Liver (tissue), 9 donors: ENCODE data around the gene NTN3. TPM values are rescaled to one million over a fixed set of nuclear protein-coding genes. Genes with fewer than 3 reads are reported as not detected.
A peak's percentile ranks its signal among the peaks of the same experiment; 100 is the strongest.

Experiments used
- DNase-seq: peaks from one replicate; pipeline ENCODE4 v3.0.0-alpha.2; 2017; ENCODE audit warnings: low spot score
- H3K27ac ChIP-seq, 2 donors: one replicate each; pipeline ENCODE4 v1.7.0; 2013; ENCODE audit warnings: inconsistent platforms in 2 of 2, low read length in 2 of 2, control low read depth in 1 of 2, low read depth in 1 of 2, mild to moderate bottlenecking in 1 of 2
- H3K27me3 ChIP-seq, 4 donors: one replicate each; pipeline versions ENCODE4 v1.6.1 to v1.7.0; 2013; ENCODE audit warnings: low read length in 3 of 4, inconsistent platforms in 1 of 4, mild to moderate bottlenecking in 1 of 4, moderate library complexity in 1 of 4; ENCODE audit not compliant: control insufficient read depth in 4 of 4, insufficient read depth in 4 of 4
- H3K36me3 ChIP-seq, 4 donors: one replicate each; pipeline versions ENCODE4 v1.6.1 to v1.7.0; 2013; ENCODE audit warnings: low read length in 3 of 4, mild to moderate bottlenecking in 3 of 4, low read depth in 1 of 4, moderate library complexity in 1 of 4; ENCODE audit not compliant: control insufficient read depth in 4 of 4, insufficient read depth in 3 of 4
- H3K4me1 ChIP-seq, 4 donors: one replicate each; pipeline versions ENCODE4 v1.6.1 to v1.7.0; 2013; ENCODE audit warnings: low read length in 3 of 4, mild to moderate bottlenecking in 3 of 4, moderate library complexity in 1 of 4; ENCODE audit not compliant: control insufficient read depth in 4 of 4, insufficient read depth in 4 of 4
- H3K4me3 ChIP-seq, 3 donors: one replicate each; pipeline versions ENCODE4 v1.6.1 to v1.7.0; 2013; ENCODE audit warnings: low read length in 3 of 3, control low read depth in 1 of 3, low read depth in 1 of 3, mild to moderate bottlenecking in 1 of 3
- H3K9ac ChIP-seq, 2 donors: one replicate each; pipeline ENCODE4 v1.7.0; 2013; ENCODE audit warnings: low read length in 2 of 2, mild to moderate bottlenecking in 2 of 2, moderate library complexity in 2 of 2, control low read depth in 1 of 2, low read depth in 1 of 2
- H3K9me3 ChIP-seq, 4 donors: one replicate each; pipeline versions ENCODE4 v1.6.1 to v1.7.0; 2013; ENCODE audit warnings: low read length in 3 of 4; ENCODE audit not compliant: control insufficient read depth in 4 of 4
- ATF3 ChIP-seq: IDR thresholded peaks from 2 replicates; pipeline ENCODE4 v1.6.1; 2016; ENCODE audit warnings: antibody characterized with exemption
- CTCF ChIP-seq: fragments of 150-350 bp; IDR thresholded peaks from 2 replicates; pipeline ENCODE4 v1.5.1; 2017; ENCODE audit warnings: improper control_type of control experiment, low read depth, low read length; ENCODE audit not compliant: missing input control
- EGR1 ChIP-seq, 2 donors: IDR thresholded peaks; 2 replicates each; pipeline ENCODE4 v1.6.1; 2016 to 2018; ENCODE audit warnings: antibody characterized with exemption in 2 of 2, low read depth in 2 of 2
- FOXA1 ChIP-seq: IDR thresholded peaks from 2 replicates; pipeline ENCODE4 v1.6.1; 2016; ENCODE audit warnings: antibody characterized with exemption
- FOXA2 ChIP-seq: IDR thresholded peaks from 2 replicates; pipeline ENCODE4 v1.6.1; 2016; ENCODE audit warnings: antibody characterized with exemption
- GABPA ChIP-seq, 2 donors: IDR thresholded peaks in 1 of 2; conservative IDR thresholded peaks in 1 of 2; 2 replicates each; pipeline ENCODE4 v1.6.1; 2016; ENCODE audit warnings: antibody characterized with exemption in 2 of 2, mild to moderate bottlenecking in 1 of 2, moderate library complexity in 1 of 2
- HNF4A ChIP-seq, 2 donors: conservative IDR thresholded peaks; 2 replicates each; pipeline ENCODE4 v1.6.1; 2016; ENCODE audit warnings: antibody characterized with exemption in 2 of 2, mild to moderate bottlenecking in 2 of 2
- JUND ChIP-seq, 2 donors: IDR thresholded peaks; 2 replicates each; pipeline ENCODE4 v1.6.1; 2016; ENCODE audit warnings: antibody characterized with exemption in 2 of 2
- MAX ChIP-seq: IDR thresholded peaks from 2 replicates; pipeline ENCODE4 v1.6.1; 2016; ENCODE audit warnings: antibody characterized with exemption
- NR2F2 ChIP-seq: IDR thresholded peaks from 2 replicates; pipeline ENCODE4 v1.6.1; 2016; ENCODE audit warnings: antibody characterized with exemption
- RAD21 ChIP-seq, 2 donors: IDR thresholded peaks; 2 replicates each; pipeline ENCODE4 v1.6.1; 2016; ENCODE audit warnings: antibody characterized with exemption in 2 of 2, mild to moderate bottlenecking in 2 of 2
- RXRA ChIP-seq, 2 donors: IDR thresholded peaks; 2 replicates each; pipeline ENCODE4 v1.6.1; 2017 to 2018; ENCODE audit warnings: antibody characterized with exemption in 2 of 2, mild to moderate bottlenecking in 1 of 2
- SP1 ChIP-seq: IDR thresholded peaks from 2 replicates; pipeline ENCODE4 v1.6.1; 2018; ENCODE audit warnings: antibody characterized with exemption, mild to moderate bottlenecking
- TAF1 ChIP-seq: conservative IDR thresholded peaks from 2 replicates; pipeline ENCODE4 v1.6.1; 2016; ENCODE audit warnings: antibody characterized with exemption, mild to moderate bottlenecking
- YY1 ChIP-seq: IDR thresholded peaks from 2 replicates; pipeline ENCODE4 v1.6.1; 2016; ENCODE audit warnings: antibody characterized with exemption, mild to moderate bottlenecking
- WGBS: extraction: QIAGEN DNeasy Blood & Tissue Kit; methylation state at CpG from one replicate; pipeline ENCODE4 v1.1.7; 2013; 5-methylcytosine and 5-hydroxymethylcytosine counted together
- polyA plus RNA-seq, 2 donors: library from polyadenylated mRNA; stranded (reverse) in 1 of 2; unstranded in 1 of 2; fragments of 200-250 nt in 1 of 2; fragments of >200 nt in 1 of 2; fragmentation: Nextera tagmentation in 1 of 2; extraction: Ambion mirVana in 1 of 2; gene quantifications; one replicate each; pipeline versions ENCODE4 v1.2.1 to v1.2.3, GENCODE V29; 2013 to 2015
- total RNA-seq, 2 donors: library from RNA; depleted of rRNA; stranded (reverse); fragments of >200 nt; gene quantifications; one replicate each; pipeline ENCODE4 v1.2.3, GENCODE V29; 2014
- donor health status: healthy.
- donor health status: healthy.
- donor health status: healthy.
- donor health status: healthy.
- donor health status: healthy.

The NTN3 gene
- total and polyA plus RNA-seq, 4 donors: 0.19 to 2.3 (median 0.28) TPM; not detected in 1

- H3K9ac ChIP-seq: no peak overlapping the region
These were observed 42.4 kb upstream of the NTN3 start for GRCh38 chr16:2428784-2429033.

GRCh38 chr16:2429034-2429770 is 41.9 kb upstream of the NTN3 start, which contains the start of gene CCNF:
TSS of gene CCNF (plus strand) at chr16:2429447. CDS start at chr16:2429482, 35 bp downstream.
- H3K36me3 ChIP-seq: no peaks in the 10 kb centered on the region
- no peak within 1 kb of the TSS for H3K27ac ChIP-seq
- peaks cover 3 to 19% (median 9%) of the 10 kb centered on the region in 4 donors for H3K4me1 ChIP-seq
- under 1% methylated on average over 103 of the region's 103 CpGs for WGBS
- peak; percentile 98 for DNase-seq
- peak within 1 kb of the TSS; percentile 27 to 80 (median 67) for H3K4me3 ChIP-seq
- no peaks in the 10 kb centered on the region for H3K27me3 ChIP-seq
- no peaks in the 10 kb centered on the region for H3K9me3 ChIP-seq
- TF ChIP-seq SP1 (peak; percentile 71), ATF3 (no peak), JUND (IDR thresholded peaks at IDR 0.05) (no peak), EGR1 (IDR thresholded peaks at IDR 0.05; ENCODE audit: low read depth in 2 of 2) (no peak), CTCF (peak; percentile 22), NR2F2 (no peak), RAD21 (IDR thresholded peaks at IDR 0.05) (peak in 1 of 2 donors; percentile 14)
- H3K9ac ChIP-seq: peak within 1 kb of the TSS in 1 of 2 donors; percentile 43

More at GRCh38 chr16:2428784-2429033, 42.4 kb upstream of the NTN3 start:
- H3K4me1 ChIP-seq: peaks cover 3 to 19% (median 9%) of the 10 kb centered on the region in 4 donors
- H3K9me3 ChIP-seq: no peaks in the 10 kb centered on the region
- WGBS: 4% methylated on average over 24 of the region's 24 CpGs
- H3K36me3 ChIP-seq: no peaks in the 10 kb centered on the region
- DNase-seq: no peak
- TF ChIP-seq EGR1 (IDR thresholded peaks at IDR 0.05; ENCODE audit: low read depth in 2 of 2) (no peak), YY1 (no peak), FOXA1 (no peak), HNF4A (conservative IDR thresholded peaks at IDR 0.05) (no peak), TAF1 (no peak), FOXA2 (no peak), GABPA (IDR thresholded peaks at IDR 0.05 in 1 of 2, conservative IDR thresholded peaks at IDR 0.05 in 1 of 2) (no peak), RXRA (IDR thresholded peaks at IDR 0.05) (no peak), MAX (no peak)
- H3K27me3 ChIP-seq: no peaks in the 10 kb centered on the region
- peak overlapping the region; percentile 27 to 80 (median 65) for H3K4me3 ChIP-seq
- H3K27ac ChIP-seq: no peak overlapping the region
